Measurements from ENCODE around the gene SLC25A20.

The SLC25A20 gene

GRCh38 chr3:48897460-48898376 is 964 bp downstream of the SLC25A20 start:
- no peak for DNase-seq (ENCODE audit: low spot score)

GRCh38 chr3:48896936-48897335 is 1.7 kb downstream of the SLC25A20 start:
- no peak for DNase-seq (ENCODE audit: low spot score)

GRCh38 chr3:48894516-48894915 is 4.2 kb downstream of the SLC25A20 start:
- DNase-seq (ENCODE audit: low spot score) = no peak

- no peak for DNase-seq (ENCODE audit: low spot score)
These were observed 7.1 kb downstream of the SLC25A20 start for GRCh38 chr3:48891606-48892005.

- DNase-seq (ENCODE audit: low spot score) = no peak
These were observed 12.9 kb downstream of the SLC25A20 start for GRCh38 chr3:48885753-48886152.

- DNase-seq (ENCODE audit: low spot score) = no peak
These were observed 17.0 kb downstream of the SLC25A20 start for GRCh38 chr3:48881652-48882114.

GRCh38 chr3:48881006-48881405 is 17.7 kb downstream of the SLC25A20 start:
- no peak for DNase-seq (ENCODE audit: low spot score)

GRCh38 chr3:48879994-48880377 is 18.7 kb downstream of the SLC25A20 start:
- DNase-seq (ENCODE audit: low spot score) = no peak

- DNase-seq (ENCODE audit: low spot score) = no peak
These were observed 19.2 kb downstream of the SLC25A20 start for GRCh38 chr3:48879307-48879993.

GRCh38 chr3:48877671-48878070 is 21.0 kb downstream of the SLC25A20 start:
- no peak for DNase-seq (ENCODE audit: low spot score)

- DNase-seq (ENCODE audit: low spot score) = peak; percentile 52
These were observed 35.6 kb downstream of the SLC25A20 start for GRCh38 chr3:48863122-48863521.

GRCh38 chr3:48859206-48859605 is 39.5 kb downstream of the SLC25A20 start:
- DNase-seq (ENCODE audit: low spot score) = no peak

GRCh38 chr3:48858709-48859108 is 40.0 kb downstream of the SLC25A20 start:
- DNase-seq (ENCODE audit: low spot score) = no peak

- DNase-seq (ENCODE audit: low spot score) = no peak
These were observed 41.0 kb downstream of the SLC25A20 start for GRCh38 chr3:48857641-48858040.

- DNase-seq (ENCODE audit: low spot score) = no peak
These were observed 42.2 kb downstream of the SLC25A20 start for GRCh38 chr3:48856469-48856868.

- no peak for DNase-seq (ENCODE audit: low spot score)
These were observed 42.8 kb downstream of the SLC25A20 start for GRCh38 chr3:48855681-48856447.

- no peak for DNase-seq (ENCODE audit: low spot score)
These were observed 46.5 kb downstream of the SLC25A20 start for GRCh38 chr3:48852151-48852550.

GRCh38 chr3:48851407-48851806 is 47.3 kb downstream of the SLC25A20 start:
- no peak for DNase-seq (ENCODE audit: low spot score)

- no peak for DNase-seq (ENCODE audit: low spot score)
These were observed 49.7 kb downstream of the SLC25A20 start for GRCh38 chr3:48848816-48849515.

- peak; percentile 82 for DNase-seq (ENCODE audit: low spot score)
These were observed 50.9 kb downstream of the SLC25A20 start, which contains the start of gene PRKAR2A for GRCh38 chr3:48847504-48848423. Gene PRKAR2A (minus strand): TSS chr3:48847874. CDS start chr3:48847596, 278 bp downstream.
